Retinal pigment epithelial cell (primary cell): ENCODE data around the gene MRM2.

Experiments used
- DNase-seq: peaks from one replicate; pipeline ENCODE4 v3.0.0-alpha.2; 2010; ENCODE audit warnings: low read depth
- H3K4me3 ChIP-seq: 2 replicates; pipeline ENCODE4 v1.5.1; 2011; ENCODE audit warnings: mild to moderate bottlenecking, low read length, control low read depth, moderate library complexity
- TF ChIP-seq, protein P1 (sequence below): conservative IDR thresholded peaks from 2 replicates; pipeline ENCODE4 v1.5.1; 2011; ENCODE audit warnings: low read depth, low read length, control low read depth, inconsistent platforms

The MRM2 gene

DNA sequence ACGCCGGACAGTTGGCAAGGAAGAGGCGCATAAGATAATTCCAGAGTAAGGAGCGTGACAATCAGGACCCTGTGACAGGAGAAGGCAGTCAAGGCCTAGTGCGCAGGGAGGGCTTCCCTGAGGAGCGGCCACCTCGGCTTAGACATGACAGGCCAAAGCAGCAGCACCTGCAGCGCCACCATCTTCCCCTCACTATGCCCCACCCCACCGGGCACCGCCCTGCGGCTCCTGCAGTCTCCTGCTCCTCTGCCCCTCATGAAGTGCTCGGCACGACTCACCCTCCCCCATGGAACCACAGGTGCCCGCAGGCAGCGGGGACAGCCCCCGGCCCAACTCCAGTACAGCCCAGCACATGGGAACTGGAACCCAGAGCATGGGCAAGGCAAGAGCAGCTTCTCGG, 21.1 kb downstream of the MRM2 start:
- no peak overlapping the region for H3K4me3 ChIP-seq
- DNase-seq, result no peak
- TF ChIP-seq, protein P1, sequence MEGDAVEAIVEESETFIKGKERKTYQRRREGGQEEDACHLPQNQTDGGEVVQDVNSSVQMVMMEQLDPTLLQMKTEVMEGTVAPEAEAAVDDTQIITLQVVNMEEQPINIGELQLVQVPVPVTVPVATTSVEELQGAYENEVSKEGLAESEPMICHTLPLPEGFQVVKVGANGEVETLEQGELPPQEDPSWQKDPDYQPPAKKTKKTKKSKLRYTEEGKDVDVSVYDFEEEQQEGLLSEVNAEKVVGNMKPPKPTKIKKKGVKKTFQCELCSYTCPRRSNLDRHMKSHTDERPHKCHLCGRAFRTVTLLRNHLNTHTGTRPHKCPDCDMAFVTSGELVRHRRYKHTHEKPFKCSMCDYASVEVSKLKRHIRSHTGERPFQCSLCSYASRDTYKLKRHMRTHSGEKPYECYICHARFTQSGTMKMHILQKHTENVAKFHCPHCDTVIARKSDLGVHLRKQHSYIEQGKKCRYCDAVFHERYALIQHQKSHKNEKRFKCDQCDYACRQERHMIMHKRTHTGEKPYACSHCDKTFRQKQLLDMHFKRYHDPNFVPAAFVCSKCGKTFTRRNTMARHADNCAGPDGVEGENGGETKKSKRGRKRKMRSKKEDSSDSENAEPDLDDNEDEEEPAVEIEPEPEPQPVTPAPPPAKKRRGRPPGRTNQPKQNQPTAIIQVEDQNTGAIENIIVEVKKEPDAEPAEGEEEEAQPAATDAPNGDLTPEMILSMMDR, result no peak

DNA sequence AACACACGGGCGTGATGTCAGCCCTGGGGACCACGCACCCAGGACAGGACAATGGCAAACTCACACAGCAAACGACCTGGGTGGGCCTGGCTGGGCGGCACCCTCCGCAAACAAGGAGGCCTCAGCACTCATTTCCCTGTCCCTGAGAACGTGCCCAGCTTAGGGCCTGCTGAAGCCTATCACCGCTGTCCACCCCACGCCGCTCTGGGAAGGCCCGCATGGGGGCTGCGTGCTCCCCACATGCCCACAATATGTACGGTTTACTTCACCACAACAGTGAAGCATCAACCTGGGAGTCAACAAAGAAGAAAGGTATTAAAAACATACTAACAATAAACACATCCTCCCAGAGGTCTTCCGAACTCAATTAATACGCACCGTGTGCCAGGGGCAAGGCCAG, 21.5 kb downstream of the MRM2 start:
- no peak overlapping the region for H3K4me3 ChIP-seq
- no peak for DNase-seq
- TF ChIP-seq, protein P1, result no peak

DNA sequence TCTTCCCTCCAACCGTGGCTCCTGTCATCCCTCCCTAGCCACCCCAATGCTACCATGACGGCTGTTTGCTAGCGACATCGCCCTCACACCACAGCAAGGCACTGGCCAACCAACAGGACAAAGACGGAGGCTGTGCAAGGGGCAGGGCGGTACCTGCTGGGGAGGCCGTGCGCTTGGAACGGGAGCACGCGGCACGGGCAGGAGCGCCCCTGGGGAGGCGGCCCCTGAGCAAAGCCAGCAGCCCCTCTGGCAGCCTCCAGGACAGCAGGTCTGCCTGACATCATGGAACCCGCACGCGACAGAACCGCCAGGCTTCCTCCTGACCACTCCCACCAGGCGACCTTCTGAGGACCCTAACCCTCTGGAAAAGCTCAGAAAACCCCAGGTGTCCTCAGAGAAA, 22.0 kb downstream of the MRM2 start:
- no peak for DNase-seq
- H3K4me3 ChIP-seq, result no peak overlapping the region
- TF ChIP-seq, protein P1, result no peak

DNA sequence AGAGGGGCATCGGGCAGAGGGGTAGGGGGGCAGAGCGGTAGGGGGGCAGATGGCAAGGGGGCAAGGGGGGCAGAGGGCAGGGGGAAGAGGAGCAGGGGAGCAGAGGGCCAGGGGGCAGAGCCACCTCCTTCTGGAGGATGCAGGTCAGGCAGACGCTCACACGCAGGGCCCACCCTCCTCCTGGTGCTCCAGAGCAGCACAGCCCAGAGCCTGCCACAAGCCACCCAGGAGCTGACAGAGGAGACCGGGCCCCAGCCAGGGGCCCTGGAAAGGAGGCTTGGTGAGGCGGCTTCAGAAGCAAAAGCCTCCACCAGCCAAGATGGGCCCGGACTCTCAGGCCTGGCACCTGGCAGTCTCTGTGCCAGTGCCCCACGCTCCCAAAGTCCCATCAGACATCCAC, 22.4 kb downstream of the MRM2 start:
- no peak overlapping the region for H3K4me3 ChIP-seq
- TF ChIP-seq, protein P1, result no peak
- no peak for DNase-seq

DNA sequence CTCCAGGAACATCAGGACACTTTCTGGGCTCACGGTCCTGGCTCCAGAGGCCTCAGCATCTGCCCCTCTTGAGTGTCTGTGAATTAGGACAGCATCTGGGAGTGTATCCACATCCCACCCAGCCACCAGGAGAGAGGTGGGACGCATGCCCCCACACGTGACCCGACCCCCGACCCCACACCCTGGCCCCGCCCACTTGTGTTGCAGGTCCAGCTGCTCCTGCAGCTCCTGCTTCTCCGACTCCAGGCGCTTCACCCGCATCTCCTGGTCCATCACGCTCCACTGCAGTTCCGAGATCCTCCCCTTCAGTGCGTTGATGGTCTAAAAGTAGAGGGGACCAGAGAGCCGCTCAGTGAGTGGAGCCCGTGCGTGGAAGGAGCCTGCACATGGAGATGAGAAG, 22.9 kb downstream of the MRM2 start:
- no peak for DNase-seq
- H3K4me3 ChIP-seq, result no peak overlapping the region
- TF ChIP-seq, protein P1, result no peak

DNA sequence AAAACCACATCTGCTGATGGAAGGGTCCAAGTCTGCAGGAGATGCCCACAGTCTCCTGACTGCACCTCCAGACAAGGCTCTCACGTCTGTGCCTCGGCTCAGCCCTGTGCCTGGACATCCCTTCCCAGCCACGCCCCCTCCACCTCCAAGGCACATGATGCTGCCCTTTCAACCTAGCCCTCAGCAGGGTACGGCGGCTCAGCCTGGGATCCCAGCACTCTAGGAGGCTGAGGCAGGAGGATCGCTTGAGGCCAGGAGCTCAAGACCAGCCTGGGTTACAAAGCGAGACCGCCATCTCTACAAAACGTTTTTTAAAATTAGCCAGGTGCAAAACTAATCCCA, 23.6 kb downstream of the MRM2 start:
- TF ChIP-seq, protein P1, result no peak
- H3K4me3 ChIP-seq, result no peak overlapping the region
- no peak for DNase-seq

DNA sequence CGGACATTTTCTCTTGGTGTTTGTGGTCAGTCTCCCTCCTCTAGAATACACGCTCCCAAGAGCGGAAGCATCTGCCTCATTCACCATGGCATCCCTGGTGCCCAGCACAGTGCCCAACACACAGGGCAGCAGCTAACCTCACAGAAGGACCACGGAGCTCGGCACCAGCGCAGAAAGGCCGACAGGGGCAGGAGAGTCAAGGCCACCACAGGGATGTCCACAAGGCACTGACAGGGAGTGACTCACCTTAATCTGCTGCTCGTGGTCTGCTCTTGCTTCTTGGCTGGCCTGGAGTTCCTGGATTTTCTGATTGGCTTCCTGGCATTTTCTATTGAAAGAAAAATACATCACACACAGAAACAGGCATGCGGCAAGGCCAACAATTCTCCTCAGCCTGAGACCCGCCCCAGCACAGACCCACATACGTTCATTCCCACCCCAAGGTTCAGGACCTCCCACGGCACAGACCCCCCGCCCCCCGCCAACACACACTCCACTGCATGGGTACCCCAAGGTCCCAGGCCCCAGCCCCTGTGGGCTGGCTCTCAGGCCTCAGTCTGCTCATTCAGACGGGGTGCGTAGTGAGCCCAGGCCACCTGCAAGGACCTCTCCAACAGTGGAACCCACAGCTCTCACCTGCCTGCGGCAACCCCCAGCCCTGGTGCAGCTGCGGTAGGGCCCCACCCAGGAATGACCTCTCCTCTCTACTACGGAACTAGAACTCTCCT, 24.1 kb downstream of the MRM2 start:
- DNase-seq, result peak; percentile 14
- TF ChIP-seq, protein P1, result peak; percentile 31

More for the DNA sequence above, 24.1 kb downstream of the MRM2 start:
- no peak overlapping the region for H3K4me3 ChIP-seq
